B cell (primary cell): ENCODE results near the gene YAP1.

Experiments used
- EZH2 ChIP-seq: IDR thresholded peaks from 2 replicates; pipeline ENCODE4 v1.6.1; 2012; ENCODE audit warnings: borderline replicate concordance, low read depth, mild to moderate bottlenecking, moderate library complexity, low read length; ENCODE audit not compliant: insufficient read depth, poor library complexity, severe bottlenecking
- TF ChIP-seq, protein P1 (sequence below): fragments of 200-600 bp; IDR thresholded peaks from one replicate; pipeline ENCODE4 v1.8.0; 2022; ENCODE audit warnings: antibody characterized with exemption, mild to moderate bottlenecking

DNA sequence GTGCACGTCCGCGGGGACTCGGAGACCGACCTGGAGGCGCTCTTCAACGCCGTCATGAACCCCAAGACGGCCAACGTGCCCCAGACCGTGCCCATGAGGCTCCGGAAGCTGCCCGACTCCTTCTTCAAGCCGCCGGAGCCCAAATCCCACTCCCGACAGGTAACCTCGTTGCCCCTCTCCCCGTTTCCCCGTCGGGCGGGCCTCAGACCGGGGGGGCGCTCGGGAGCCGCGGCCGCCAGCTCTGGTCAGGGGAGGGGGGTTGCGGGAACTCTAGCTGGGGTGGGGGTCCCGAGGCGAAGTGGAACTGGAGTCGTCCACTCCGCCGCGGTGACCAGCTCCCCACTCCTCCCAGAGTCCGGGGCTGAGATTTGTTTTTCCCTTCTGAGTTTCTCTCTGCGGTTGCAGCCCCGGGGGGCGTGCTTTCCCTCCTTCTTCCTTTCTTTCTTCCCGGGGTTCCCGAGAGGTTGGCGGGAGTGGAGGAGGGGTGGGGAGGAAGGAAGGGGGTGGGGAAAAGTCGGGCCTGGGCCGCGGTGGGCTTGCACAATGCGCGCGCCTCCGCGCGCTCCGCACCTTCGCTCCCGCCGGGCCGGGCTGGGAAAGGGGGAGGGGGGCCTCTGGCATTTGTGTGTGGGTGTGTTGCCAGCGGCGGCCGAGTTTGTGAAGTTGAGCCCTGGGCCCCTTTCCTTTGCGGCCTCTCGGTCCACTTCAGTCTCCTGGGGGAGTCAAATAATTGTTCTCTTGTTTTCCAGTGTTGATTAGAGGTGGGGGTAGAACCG is 952 bp downstream of the YAP1 start:
- TF ChIP-seq, protein P1, sequence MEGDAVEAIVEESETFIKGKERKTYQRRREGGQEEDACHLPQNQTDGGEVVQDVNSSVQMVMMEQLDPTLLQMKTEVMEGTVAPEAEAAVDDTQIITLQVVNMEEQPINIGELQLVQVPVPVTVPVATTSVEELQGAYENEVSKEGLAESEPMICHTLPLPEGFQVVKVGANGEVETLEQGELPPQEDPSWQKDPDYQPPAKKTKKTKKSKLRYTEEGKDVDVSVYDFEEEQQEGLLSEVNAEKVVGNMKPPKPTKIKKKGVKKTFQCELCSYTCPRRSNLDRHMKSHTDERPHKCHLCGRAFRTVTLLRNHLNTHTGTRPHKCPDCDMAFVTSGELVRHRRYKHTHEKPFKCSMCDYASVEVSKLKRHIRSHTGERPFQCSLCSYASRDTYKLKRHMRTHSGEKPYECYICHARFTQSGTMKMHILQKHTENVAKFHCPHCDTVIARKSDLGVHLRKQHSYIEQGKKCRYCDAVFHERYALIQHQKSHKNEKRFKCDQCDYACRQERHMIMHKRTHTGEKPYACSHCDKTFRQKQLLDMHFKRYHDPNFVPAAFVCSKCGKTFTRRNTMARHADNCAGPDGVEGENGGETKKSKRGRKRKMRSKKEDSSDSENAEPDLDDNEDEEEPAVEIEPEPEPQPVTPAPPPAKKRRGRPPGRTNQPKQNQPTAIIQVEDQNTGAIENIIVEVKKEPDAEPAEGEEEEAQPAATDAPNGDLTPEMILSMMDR, result no peak
- no peak for TF ChIP-seq EZH2
